WTC11 (cell line): Measurements from ENCODE around the gene MAMLD1.

ENCODE experiments used
- CTCF ChIP-seq: fragments of 200-600 bp; IDR thresholded peaks from 2 replicates; pipeline ENCODE4 v1.8.0; 2022; ENCODE audit warnings: antibody characterized with exemption
- GRHL2 ChIP-seq: fragments of 250-450 bp; sonication (Bioruptor Pico); IDR thresholded peaks from 2 replicates; pipeline ENCODE4 v1.8.0; 2022; ENCODE audit warnings: mild to moderate bottlenecking, moderate library complexity; ENCODE audit not compliant: insufficient replicate concordance, severe bottlenecking
- ZNF121 ChIP-seq: sonication (generic); formaldehyde crosslinking; IDR thresholded peaks from 2 replicates; pipeline ENCODE4 v1.8.0; 2023; ENCODE audit warnings: missing genetic modification reagents
- TF ChIP-seq, protein P1 (sequence below): sonication (generic); formaldehyde crosslinking; conservative IDR thresholded peaks from 2 replicates; pipeline ENCODE4 v1.8.1; 2022; ENCODE audit warnings: mild to moderate bottlenecking, missing genetic modification reagents

GRCh38 chrX:150372280-150372679 is 9.2 kb downstream of the MAMLD1 start:
- no peak for TF ChIP-seq GRHL2 (CRISPR knock-in tag)
- TF ChIP-seq CTCF, result no peak
- TF ChIP-seq, protein P1, sequence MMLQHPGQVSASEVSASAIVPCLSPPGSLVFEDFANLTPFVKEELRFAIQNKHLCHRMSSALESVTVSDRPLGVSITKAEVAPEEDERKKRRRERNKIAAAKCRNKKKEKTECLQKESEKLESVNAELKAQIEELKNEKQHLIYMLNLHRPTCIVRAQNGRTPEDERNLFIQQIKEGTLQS (CRISPR knock-in tag), result no peak
- no peak for TF ChIP-seq ZNF121
